Measurements from ENCODE around the gene WSB2.
"Not testable (repeated sequence)": the region's sequence is repeated elsewhere in the genome, so short reads cannot be mapped to it uniquely, and the experiment has no call there.

The WSB2 gene

GRCh38 chr12:118022728-118023109, 38.3 kb downstream of the WSB2 start:
- no peak overlapping the region for H2AFZ ChIP-seq (ENCODE audit: low read depth)
- no peak overlapping the region for H3K4me3 ChIP-seq (IDR thresholded peaks at IDR 0.05; ENCODE audit: insufficient read depth, low read depth, low read length)
- peaks cover 7% of the 10 kb centered on the region for H3K79me2 ChIP-seq (ENCODE audit: insufficient read depth, low read depth)
- H3K27me3 ChIP-seq (ENCODE audit: insufficient read depth, low read depth): no peaks in the 10 kb centered on the region
- H4K20me1 ChIP-seq (ENCODE audit: insufficient read depth): no peaks in the 10 kb centered on the region
- no peaks in the 10 kb centered on the region for H3K36me3 ChIP-seq (ENCODE audit: insufficient read depth)
- no peak overlapping the region for H3K4me2 ChIP-seq
- TF ChIP-seq, protein P1, sequence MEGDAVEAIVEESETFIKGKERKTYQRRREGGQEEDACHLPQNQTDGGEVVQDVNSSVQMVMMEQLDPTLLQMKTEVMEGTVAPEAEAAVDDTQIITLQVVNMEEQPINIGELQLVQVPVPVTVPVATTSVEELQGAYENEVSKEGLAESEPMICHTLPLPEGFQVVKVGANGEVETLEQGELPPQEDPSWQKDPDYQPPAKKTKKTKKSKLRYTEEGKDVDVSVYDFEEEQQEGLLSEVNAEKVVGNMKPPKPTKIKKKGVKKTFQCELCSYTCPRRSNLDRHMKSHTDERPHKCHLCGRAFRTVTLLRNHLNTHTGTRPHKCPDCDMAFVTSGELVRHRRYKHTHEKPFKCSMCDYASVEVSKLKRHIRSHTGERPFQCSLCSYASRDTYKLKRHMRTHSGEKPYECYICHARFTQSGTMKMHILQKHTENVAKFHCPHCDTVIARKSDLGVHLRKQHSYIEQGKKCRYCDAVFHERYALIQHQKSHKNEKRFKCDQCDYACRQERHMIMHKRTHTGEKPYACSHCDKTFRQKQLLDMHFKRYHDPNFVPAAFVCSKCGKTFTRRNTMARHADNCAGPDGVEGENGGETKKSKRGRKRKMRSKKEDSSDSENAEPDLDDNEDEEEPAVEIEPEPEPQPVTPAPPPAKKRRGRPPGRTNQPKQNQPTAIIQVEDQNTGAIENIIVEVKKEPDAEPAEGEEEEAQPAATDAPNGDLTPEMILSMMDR (conservative IDR thresholded peaks at IDR 0.05; ENCODE audit: low read depth, low read length): no peak
- peaks cover 4% of the 10 kb centered on the region for H3K4me1 ChIP-seq (ENCODE audit: low read depth, poor library complexity, severe bottlenecking)
- H3K9ac ChIP-seq: no peak overlapping the region
- H3K27ac ChIP-seq: no peak overlapping the region

- H3K9ac ChIP-seq; H3K4me3 ChIP-seq (IDR thresholded peaks at IDR 0.05; ENCODE audit: insufficient read depth, low read depth, low read length); H3K27me3 ChIP-seq (ENCODE audit: insufficient read depth, low read depth); H3K4me2 ChIP-seq; H3K36me3 ChIP-seq (ENCODE audit: insufficient read depth); H3K27ac ChIP-seq; H4K20me1 ChIP-seq (ENCODE audit: insufficient read depth); H2AFZ ChIP-seq (ENCODE audit: low read depth); H3K4me1 ChIP-seq (ENCODE audit: low read depth, poor library complexity, severe bottlenecking): not testable (repeated sequence)
- peaks cover 12% of the 10 kb centered on the region for H3K79me2 ChIP-seq (ENCODE audit: insufficient read depth, low read depth)
Measured at GRCh38 chr12:118022097-118022727, 38.8 kb downstream of the WSB2 start.

GRCh38 chr12:118020036-118020435, 40.9 kb downstream of the WSB2 start:
- H3K4me2 ChIP-seq: no peak overlapping the region
- no peak overlapping the region for H3K4me3 ChIP-seq (IDR thresholded peaks at IDR 0.05; ENCODE audit: insufficient read depth, low read depth, low read length)
- H2AFZ ChIP-seq (ENCODE audit: low read depth): no peak overlapping the region
- H3K79me2 ChIP-seq (ENCODE audit: insufficient read depth, low read depth): peaks cover 15% of the 10 kb centered on the region
- H3K9ac ChIP-seq: no peak overlapping the region
- H3K36me3 ChIP-seq (ENCODE audit: insufficient read depth): no peaks in the 10 kb centered on the region
- H3K4me1 ChIP-seq (ENCODE audit: low read depth, poor library complexity, severe bottlenecking): peaks cover 17% of the 10 kb centered on the region
- TF ChIP-seq, protein P1 (conservative IDR thresholded peaks at IDR 0.05; ENCODE audit: low read depth, low read length): no peak
- no peaks in the 10 kb centered on the region for H3K27me3 ChIP-seq (ENCODE audit: insufficient read depth, low read depth)
- H4K20me1 ChIP-seq (ENCODE audit: insufficient read depth): no peaks in the 10 kb centered on the region
- no peak overlapping the region for H3K27ac ChIP-seq

- H3K9ac ChIP-seq: no peak overlapping the region
- H3K27ac ChIP-seq: no peak overlapping the region
- peaks cover 15% of the 10 kb centered on the region for H3K79me2 ChIP-seq (ENCODE audit: insufficient read depth, low read depth)
- H4K20me1 ChIP-seq (ENCODE audit: insufficient read depth): no peaks in the 10 kb centered on the region
- no peak overlapping the region for H3K4me3 ChIP-seq (IDR thresholded peaks at IDR 0.05; ENCODE audit: insufficient read depth, low read depth, low read length)
- H3K27me3 ChIP-seq (ENCODE audit: insufficient read depth, low read depth): no peaks in the 10 kb centered on the region
- peaks cover 17% of the 10 kb centered on the region for H3K4me1 ChIP-seq (ENCODE audit: low read depth, poor library complexity, severe bottlenecking)
- H3K36me3 ChIP-seq (ENCODE audit: insufficient read depth): no peaks in the 10 kb centered on the region
- TF ChIP-seq, protein P1 (conservative IDR thresholded peaks at IDR 0.05; ENCODE audit: low read depth, low read length): no peak
- H3K4me2 ChIP-seq: peak overlapping the region; percentile 68; the same call in 1 of the 2 replicates
- H2AFZ ChIP-seq (ENCODE audit: low read depth): no peak overlapping the region
Measured at GRCh38 chr12:118017926-118018325, 43.1 kb downstream of the WSB2 start.

All from KMS-11 (cell line).